ENCODE results near the gene RAP1B. TPM values are rescaled to one million over a fixed set of nuclear protein-coding genes. Genes with fewer than 3 reads are reported as not detected.
"Not testable (repeated sequence)": the region's sequence is repeated elsewhere in the genome, so short reads cannot be mapped to it uniquely, and the experiment has no call there.

RAP1B gene
- polyA plus RNA-seq, 1 experiment = 278 TPM

DNA sequence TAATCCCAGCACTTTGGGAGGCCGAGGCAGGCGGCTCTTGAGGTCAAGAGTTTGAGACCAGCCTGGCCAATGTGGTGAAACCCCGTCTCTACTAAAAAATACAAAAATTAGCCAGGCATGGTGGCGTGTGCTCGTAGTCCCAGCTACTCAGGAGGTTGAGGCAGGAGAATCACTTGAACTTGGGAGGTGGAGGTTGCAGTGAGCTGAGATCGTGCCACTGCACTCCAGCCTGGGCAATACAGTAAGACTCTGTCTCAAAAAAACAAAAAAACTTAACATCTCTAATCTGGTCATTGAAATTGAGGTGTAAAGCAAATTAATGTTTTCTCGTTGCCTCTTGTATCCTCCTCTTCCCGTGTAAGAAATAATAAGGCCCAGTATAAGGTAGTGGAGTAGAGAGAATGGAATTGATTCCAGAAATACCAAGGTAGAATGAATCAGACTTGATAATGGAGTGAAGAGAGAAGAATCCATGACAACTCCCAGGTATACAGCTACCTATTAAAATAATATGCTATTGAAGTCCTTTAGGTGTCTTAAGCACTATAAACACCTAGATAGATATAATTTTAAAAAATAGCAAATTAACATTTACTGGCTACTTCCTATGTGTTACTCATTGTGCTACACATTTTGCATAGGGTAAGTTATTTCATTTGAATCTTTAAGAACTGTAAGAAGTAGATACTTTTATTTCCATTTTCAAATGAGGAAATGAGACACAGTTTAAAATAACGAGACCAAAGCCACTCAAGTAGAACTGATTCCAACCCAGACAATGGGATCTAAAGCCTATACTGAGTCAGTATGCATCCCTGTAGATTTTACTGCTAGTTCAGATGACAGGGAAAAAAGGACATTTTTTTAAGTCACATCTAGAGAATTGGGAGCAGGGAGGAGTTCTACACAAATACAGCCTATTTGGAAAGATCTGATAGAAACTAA, 23.2 kb downstream of the RAP1B start:
- TF ChIP-seq, protein P1, sequence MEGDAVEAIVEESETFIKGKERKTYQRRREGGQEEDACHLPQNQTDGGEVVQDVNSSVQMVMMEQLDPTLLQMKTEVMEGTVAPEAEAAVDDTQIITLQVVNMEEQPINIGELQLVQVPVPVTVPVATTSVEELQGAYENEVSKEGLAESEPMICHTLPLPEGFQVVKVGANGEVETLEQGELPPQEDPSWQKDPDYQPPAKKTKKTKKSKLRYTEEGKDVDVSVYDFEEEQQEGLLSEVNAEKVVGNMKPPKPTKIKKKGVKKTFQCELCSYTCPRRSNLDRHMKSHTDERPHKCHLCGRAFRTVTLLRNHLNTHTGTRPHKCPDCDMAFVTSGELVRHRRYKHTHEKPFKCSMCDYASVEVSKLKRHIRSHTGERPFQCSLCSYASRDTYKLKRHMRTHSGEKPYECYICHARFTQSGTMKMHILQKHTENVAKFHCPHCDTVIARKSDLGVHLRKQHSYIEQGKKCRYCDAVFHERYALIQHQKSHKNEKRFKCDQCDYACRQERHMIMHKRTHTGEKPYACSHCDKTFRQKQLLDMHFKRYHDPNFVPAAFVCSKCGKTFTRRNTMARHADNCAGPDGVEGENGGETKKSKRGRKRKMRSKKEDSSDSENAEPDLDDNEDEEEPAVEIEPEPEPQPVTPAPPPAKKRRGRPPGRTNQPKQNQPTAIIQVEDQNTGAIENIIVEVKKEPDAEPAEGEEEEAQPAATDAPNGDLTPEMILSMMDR (IDR thresholded peaks at IDR 0.05; ENCODE audit: low read depth, low read length) = no peak
- Histone ChIP-seq H3K9me3 (ENCODE audit: control insufficient read depth, insufficient read depth, low read length) (no peaks in the 10 kb centered on the region), H3K4me3 (ENCODE audit: low read depth, low read length) (no peak overlapping the region), H3K27ac (ENCODE audit: low read depth, low read length) (no peak overlapping the region), H3K27me3 (ENCODE audit: control insufficient read depth, insufficient read depth, low read length) (no peaks in the 10 kb centered on the region)
- POLR2A ChIA-PET = no interaction called here
- CTCF ChIA-PET = interaction anchor here (1.3 kb wide), 1 partner anchor 19 kb away, joined by 3 read pairs; no protein-coding TSS in a partner anchor
- no peak for DNase-seq (ENCODE audit: low read depth, low spot score)

DNA sequence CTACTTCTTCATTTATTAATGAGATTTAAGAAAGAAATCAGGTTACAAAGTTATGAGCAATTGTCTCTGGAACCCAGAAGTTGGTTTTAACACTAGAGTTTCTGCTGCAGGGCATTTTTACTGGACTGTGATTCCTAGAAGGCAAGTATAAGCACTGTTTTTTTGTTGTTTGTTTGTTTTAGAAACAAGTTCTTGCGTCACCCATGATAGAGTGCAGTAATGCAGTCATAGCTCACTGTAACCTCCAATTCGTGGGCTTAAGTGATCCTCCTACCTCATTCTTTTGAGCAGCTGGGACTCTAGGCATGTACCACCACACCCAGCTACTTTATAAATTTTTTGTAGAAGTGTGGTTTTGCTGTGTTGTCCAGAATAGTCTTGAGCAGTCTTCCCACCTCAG, 25.6 kb downstream of the RAP1B start:
- CTCF ChIA-PET = interaction anchor here (0.5 to 1.2 kb wide), 3 partner anchors 18 to 278 kb away, joined by 4 to 6 read pairs (median 4); no protein-coding TSS in a partner anchor
- no peaks in the 10 kb centered on the region for H3K27me3 ChIP-seq (ENCODE audit: control insufficient read depth, insufficient read depth, low read length)

DNA sequence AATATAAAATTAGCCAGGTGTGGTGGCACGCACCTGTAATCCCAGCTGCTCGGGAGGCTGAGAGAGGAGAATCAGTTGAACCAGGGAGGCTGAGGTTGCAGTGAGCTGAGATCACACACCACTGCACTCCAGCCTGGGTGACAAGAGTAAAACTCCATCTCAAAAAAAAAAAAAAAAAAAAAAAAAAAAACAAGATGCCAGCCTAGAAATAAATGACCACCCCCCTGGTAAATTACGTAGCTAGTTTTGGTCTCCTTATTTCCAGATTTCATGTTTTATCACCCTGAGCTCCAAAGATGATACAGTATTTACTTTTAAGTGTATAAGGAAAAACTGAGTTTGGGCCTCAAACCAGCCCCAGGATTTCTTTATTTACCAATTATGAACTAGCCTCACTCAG, 26.7 kb downstream of the RAP1B start:
- DNase-seq (ENCODE audit: low read depth, low spot score); H3K27me3 ChIP-seq (ENCODE audit: control insufficient read depth, insufficient read depth, low read length); H3K4me3 ChIP-seq (ENCODE audit: low read depth, low read length); H3K9me3 ChIP-seq (ENCODE audit: control insufficient read depth, insufficient read depth, low read length); H3K27ac ChIP-seq (ENCODE audit: low read depth, low read length); CTCF ChIA-PET: not testable (repeated sequence)
- POLR2A ChIA-PET = interaction anchor here (0.6 to 0.7 kb wide), 2 partner anchors 24 to 171 kb away, joined by 3 to 5 read pairs; no protein-coding TSS in a partner anchor

More for the DNA sequence above, 25.6 kb downstream of the RAP1B start:
- Histone ChIP-seq H3K4me3 (ENCODE audit: low read depth, low read length) (no peak overlapping the region), H3K27ac (ENCODE audit: low read depth, low read length) (no peak overlapping the region), H3K9me3 (ENCODE audit: control insufficient read depth, insufficient read depth, low read length) (no peaks in the 10 kb centered on the region)
- POLR2A ChIA-PET = interaction anchor here (0.9 kb wide), 1 partner anchor 26 kb away, joined by 3 read pairs; the partner anchor contains the start of gene RAP1B
- TF ChIP-seq, protein P1 (IDR thresholded peaks at IDR 0.05; ENCODE audit: low read depth, low read length) = no peak
- DNase-seq (ENCODE audit: low read depth, low spot score) = no peak

DNA sequence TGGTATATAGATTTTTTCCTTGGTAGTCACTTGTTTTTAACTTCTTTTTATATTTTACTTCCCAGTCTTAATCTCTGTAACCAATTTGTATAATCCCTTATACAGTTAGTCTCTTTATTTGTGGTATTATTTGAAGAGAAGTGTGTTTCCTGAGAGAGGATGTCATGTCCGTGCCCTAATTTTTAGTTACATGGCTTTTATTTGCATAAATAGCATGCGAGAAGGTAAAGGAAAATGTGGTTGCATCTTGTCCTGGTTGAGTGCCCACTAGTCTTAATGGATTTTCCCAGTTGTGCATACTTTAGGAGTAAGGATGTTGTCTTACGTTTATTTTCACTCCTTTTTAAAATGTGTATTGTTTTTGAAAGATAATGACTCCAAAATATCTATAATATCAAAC, 27.5 kb downstream of the RAP1B start:
- POLR2A ChIA-PET = interaction anchor here (0.6 to 0.7 kb wide), 2 partner anchors 23 to 170 kb away, joined by 3 to 5 read pairs; no protein-coding TSS in a partner anchor
- no peak for DNase-seq (ENCODE audit: low read depth, low spot score)
- no peaks in the 10 kb centered on the region for H3K27me3 ChIP-seq (ENCODE audit: control insufficient read depth, insufficient read depth, low read length)
- no peak overlapping the region for H3K4me3 ChIP-seq (ENCODE audit: low read depth, low read length)
- H3K9me3 ChIP-seq (ENCODE audit: control insufficient read depth, insufficient read depth, low read length) = no peaks in the 10 kb centered on the region
- CTCF ChIA-PET = no interaction called here
- no peak overlapping the region for H3K27ac ChIP-seq (ENCODE audit: low read depth, low read length)
- TF ChIP-seq, protein P1 (IDR thresholded peaks at IDR 0.05; ENCODE audit: low read depth, low read length) = no peak

DNA sequence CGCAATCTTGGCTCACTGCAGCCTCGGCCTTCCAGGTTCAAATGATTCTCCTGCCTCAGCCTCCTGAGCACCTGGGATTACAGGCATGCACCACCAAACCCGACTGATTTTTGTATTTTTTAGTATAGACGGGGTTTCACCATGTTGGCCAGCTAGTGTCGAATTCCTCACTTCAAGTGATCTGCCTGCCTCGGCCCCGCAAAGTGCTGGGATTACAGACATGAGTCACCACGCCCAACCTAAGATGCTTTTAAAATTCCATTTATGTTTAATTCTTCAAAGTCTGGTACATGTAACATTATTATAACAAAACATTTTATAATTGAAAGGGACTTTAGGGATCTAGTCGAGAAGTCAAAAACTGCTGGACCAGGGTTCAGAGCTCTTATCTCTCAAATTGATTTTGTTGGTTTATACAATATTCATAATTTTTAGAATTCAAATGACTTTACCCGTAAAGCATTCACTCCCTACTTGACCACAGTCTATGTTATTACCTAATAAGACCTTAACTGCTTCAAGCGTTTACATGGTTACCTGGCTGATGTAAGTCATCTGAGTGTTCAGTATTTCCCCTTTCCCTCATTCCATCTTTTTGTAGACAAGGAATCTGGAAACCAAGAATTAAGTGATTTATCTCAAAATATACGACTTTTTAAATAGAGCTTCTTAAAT, 28.2 kb downstream of the RAP1B start:
- no peak overlapping the region for H3K4me3 ChIP-seq (ENCODE audit: low read depth, low read length)
- no peak overlapping the region for H3K27ac ChIP-seq (ENCODE audit: low read depth, low read length)
- CTCF ChIA-PET = interaction anchor here (0.6 to 1.2 kb wide), 2 partner anchors 281 to 416 kb away, joined by 3 read pairs; no protein-coding TSS in a partner anchor
- no peaks in the 10 kb centered on the region for H3K27me3 ChIP-seq (ENCODE audit: control insufficient read depth, insufficient read depth, low read length)
- DNase-seq (ENCODE audit: low read depth, low spot score) = no peak
- no peaks in the 10 kb centered on the region for H3K9me3 ChIP-seq (ENCODE audit: control insufficient read depth, insufficient read depth, low read length)
- POLR2A ChIA-PET = no interaction called here
- TF ChIP-seq, protein P1 (IDR thresholded peaks at IDR 0.05; ENCODE audit: low read depth, low read length) = no peak

Data from AG04450 (cell line).